ENCODE results near the gene CTSC.

The CTSC gene

DNA sequence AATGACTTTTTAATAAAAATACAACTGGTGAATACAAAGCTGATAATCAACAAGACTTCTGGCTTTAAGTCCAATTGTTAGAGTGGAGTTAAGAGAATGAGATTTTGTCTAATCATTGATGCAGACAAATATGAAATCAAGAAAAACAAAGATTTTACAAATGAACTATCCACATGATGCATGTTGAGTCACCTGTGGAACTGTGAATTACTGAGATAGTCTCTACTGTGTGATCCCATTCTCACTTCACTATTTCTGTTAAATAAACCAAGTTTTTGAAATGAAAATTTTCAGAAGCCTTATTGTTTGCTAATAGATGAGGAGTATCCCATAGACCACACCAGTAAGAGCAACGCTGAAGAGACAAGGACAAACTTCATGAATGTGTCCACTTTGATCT, 8.4 kb upstream of the CTSC start:
- H3K79me2 ChIP-seq (ENCODE audit: low read length) = peaks cover 36% of the 10 kb centered on the region
- peak overlapping the region; percentile 74 for H3K4me2 ChIP-seq (ENCODE audit: low read length)
- H3K9me3 ChIP-seq (ENCODE audit: insufficient read depth, low read length) = no peaks in the 10 kb centered on the region
- H3K27me3 ChIP-seq (ENCODE audit: low read depth, low read length) = no peaks in the 10 kb centered on the region
- no peak overlapping the region for H2AFZ ChIP-seq (ENCODE audit: low read depth, low read length)
- H3K36me3 ChIP-seq (replicated peaks; ENCODE audit: low read depth, low read length) = peaks cover 6% of the 10 kb centered on the region
- peak overlapping the region; percentile 42 for H3K4me3 ChIP-seq (ENCODE audit: low read length)
- H3K9ac ChIP-seq (ENCODE audit: low read length) = peak overlapping the region; percentile 24; the same call in 1 of the 2 replicates
- peak overlapping the region; percentile 53 for H3K27ac ChIP-seq (ENCODE audit: low read length)
- H4K20me1 ChIP-seq (ENCODE audit: insufficient read depth, low read length) = no peaks in the 10 kb centered on the region
- H3K4me1 ChIP-seq (ENCODE audit: low read length) = peaks cover 70% of the 10 kb centered on the region
- TF ChIP-seq, protein P1, sequence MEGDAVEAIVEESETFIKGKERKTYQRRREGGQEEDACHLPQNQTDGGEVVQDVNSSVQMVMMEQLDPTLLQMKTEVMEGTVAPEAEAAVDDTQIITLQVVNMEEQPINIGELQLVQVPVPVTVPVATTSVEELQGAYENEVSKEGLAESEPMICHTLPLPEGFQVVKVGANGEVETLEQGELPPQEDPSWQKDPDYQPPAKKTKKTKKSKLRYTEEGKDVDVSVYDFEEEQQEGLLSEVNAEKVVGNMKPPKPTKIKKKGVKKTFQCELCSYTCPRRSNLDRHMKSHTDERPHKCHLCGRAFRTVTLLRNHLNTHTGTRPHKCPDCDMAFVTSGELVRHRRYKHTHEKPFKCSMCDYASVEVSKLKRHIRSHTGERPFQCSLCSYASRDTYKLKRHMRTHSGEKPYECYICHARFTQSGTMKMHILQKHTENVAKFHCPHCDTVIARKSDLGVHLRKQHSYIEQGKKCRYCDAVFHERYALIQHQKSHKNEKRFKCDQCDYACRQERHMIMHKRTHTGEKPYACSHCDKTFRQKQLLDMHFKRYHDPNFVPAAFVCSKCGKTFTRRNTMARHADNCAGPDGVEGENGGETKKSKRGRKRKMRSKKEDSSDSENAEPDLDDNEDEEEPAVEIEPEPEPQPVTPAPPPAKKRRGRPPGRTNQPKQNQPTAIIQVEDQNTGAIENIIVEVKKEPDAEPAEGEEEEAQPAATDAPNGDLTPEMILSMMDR (IDR thresholded peaks at IDR 0.05; ENCODE audit: low read depth, low read length) = no peak
- TF ChIP-seq EZH2phosphoT487 (IDR thresholded peaks at IDR 0.05; ENCODE audit: low read depth) = no peak

DNA sequence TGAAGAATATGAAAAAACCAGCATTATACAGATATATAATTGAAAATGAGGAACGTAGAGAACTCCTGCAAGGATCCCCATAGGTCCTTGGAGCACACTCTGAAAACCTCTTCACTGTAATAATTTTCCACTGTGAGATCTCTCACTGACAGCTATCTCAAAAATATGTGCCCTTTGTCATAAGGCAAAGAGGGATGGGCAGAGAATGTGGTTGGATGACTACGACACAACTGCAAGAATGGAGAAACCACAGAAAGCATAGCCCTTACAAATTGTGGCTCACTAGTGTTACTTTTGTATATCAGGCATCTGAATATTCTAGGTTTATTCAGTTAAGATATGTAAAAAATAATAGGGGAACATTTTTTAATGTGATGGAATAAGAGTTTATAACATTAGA, 7.9 kb upstream of the CTSC start:
- Histone ChIP-seq H3K27ac (ENCODE audit: low read length) (peak overlapping the region; percentile 53), H3K27me3 (ENCODE audit: low read depth, low read length) (no peaks in the 10 kb centered on the region), H3K36me3 (replicated peaks; ENCODE audit: low read depth, low read length) (peaks cover 6% of the 10 kb centered on the region), H4K20me1 (ENCODE audit: insufficient read depth, low read length) (no peaks in the 10 kb centered on the region), H3K9ac (ENCODE audit: low read length) (peak overlapping the region; percentile 12; the same call in 1 of the 2 replicates), H2AFZ (ENCODE audit: low read depth, low read length) (no peak overlapping the region), H3K4me2 (ENCODE audit: low read length) (peak overlapping the region; percentile 74), H3K4me3 (ENCODE audit: low read length) (peak overlapping the region; percentile 42), H3K79me2 (ENCODE audit: low read length) (peaks cover 38% of the 10 kb centered on the region), H3K9me3 (ENCODE audit: insufficient read depth, low read length) (no peaks in the 10 kb centered on the region), H3K4me1 (ENCODE audit: low read length) (peaks cover 73% of the 10 kb centered on the region)
- TF ChIP-seq, protein P1 (IDR thresholded peaks at IDR 0.05; ENCODE audit: low read depth, low read length) = no peak
- no peak for TF ChIP-seq EZH2phosphoT487 (IDR thresholded peaks at IDR 0.05; ENCODE audit: low read depth)

DNA sequence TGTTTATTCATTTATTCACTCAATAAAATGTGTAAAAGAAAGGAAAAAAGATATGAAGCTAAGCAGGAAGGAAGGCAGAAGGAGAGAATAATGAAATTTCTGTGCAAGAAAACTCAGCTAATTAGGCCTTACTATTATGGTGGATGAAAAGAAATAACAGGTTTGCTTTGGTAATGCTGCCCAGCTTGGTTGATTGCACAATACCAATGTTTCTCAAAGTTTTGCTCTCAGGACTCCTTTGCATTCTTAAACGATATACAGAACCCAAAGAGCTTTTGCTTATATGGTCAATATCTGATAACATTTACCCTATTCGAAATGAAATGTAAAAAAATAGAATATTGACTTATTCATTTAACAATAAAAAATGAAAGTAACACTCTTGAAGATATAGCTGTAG, 7.3 kb upstream of the CTSC start:
- Histone ChIP-seq H2AFZ (ENCODE audit: low read depth, low read length) (no peak overlapping the region), H3K4me1 (ENCODE audit: low read length) (peaks cover 78% of the 10 kb centered on the region), H3K9ac (ENCODE audit: low read length) (no peak overlapping the region), H3K27me3 (ENCODE audit: low read depth, low read length) (no peaks in the 10 kb centered on the region), H3K4me2 (ENCODE audit: low read length) (peak overlapping the region; percentile 74), H3K79me2 (ENCODE audit: low read length) (peaks cover 42% of the 10 kb centered on the region), H3K27ac (ENCODE audit: low read length) (no peak overlapping the region), H3K9me3 (ENCODE audit: insufficient read depth, low read length) (no peaks in the 10 kb centered on the region), H3K36me3 (replicated peaks; ENCODE audit: low read depth, low read length) (peaks cover 4% of the 10 kb centered on the region), H3K4me3 (ENCODE audit: low read length) (no peak overlapping the region), H4K20me1 (ENCODE audit: insufficient read depth, low read length) (no peaks in the 10 kb centered on the region)
- TF ChIP-seq, protein P1 (IDR thresholded peaks at IDR 0.05; ENCODE audit: low read depth, low read length) = no peak
- no peak for TF ChIP-seq EZH2phosphoT487 (IDR thresholded peaks at IDR 0.05; ENCODE audit: low read depth)

DNA sequence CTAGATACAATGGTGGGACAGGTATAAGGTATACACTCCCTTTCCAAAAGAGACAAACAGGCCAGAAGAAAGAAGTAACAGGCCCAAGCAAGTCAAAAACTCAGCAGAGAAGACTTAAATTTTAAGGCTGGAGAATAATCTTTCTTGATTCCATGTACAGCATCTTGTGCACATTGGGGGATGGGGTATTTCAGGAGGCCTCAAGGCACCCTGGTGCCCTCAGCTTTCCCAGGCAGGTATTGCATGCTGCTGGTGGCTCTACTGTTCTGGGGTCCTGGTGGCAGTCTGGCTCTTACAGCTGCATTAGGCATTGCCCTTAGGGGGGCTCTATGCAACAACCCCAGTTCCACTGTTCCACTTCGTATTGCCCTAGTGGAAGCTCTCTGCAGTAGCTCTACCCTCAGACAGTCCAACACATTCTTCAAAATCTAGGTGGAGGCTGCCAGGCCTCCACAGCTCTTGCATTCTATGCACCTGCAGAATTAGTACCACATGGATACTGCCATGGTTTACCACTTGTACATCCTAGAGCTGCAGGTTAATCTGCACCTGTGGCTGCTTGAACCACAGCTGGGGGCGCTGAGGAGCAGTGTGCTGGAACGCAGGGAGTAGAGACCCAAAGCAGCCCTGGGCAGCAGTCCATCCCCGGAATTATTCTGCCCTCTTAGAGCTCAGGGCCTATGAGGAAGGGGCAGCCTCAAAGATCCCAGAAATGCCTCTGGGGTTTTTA, 4.2 kb upstream of the CTSC start:
- no peaks in the 10 kb centered on the region for H4K20me1 ChIP-seq (ENCODE audit: insufficient read depth, low read length)
- no peak overlapping the region for H3K4me3 ChIP-seq (ENCODE audit: low read length)
- no peak overlapping the region for H3K4me2 ChIP-seq (ENCODE audit: low read length)
- peaks cover under 1% of the 10 kb centered on the region for H3K36me3 ChIP-seq (replicated peaks; ENCODE audit: low read depth, low read length)
- no peaks in the 10 kb centered on the region for H3K9me3 ChIP-seq (ENCODE audit: insufficient read depth, low read length)
- no peak overlapping the region for H3K27ac ChIP-seq (ENCODE audit: low read length)
- peaks cover 79% of the 10 kb centered on the region for H3K4me1 ChIP-seq (ENCODE audit: low read length)
- no peak overlapping the region for H2AFZ ChIP-seq (ENCODE audit: low read depth, low read length)
- H3K9ac ChIP-seq (ENCODE audit: low read length) = no peak overlapping the region
- TF ChIP-seq EZH2phosphoT487 (IDR thresholded peaks at IDR 0.05; ENCODE audit: low read depth) = no peak
- TF ChIP-seq, protein P1 (IDR thresholded peaks at IDR 0.05; ENCODE audit: low read depth, low read length) = no peak; the same call in none of the 2 replicates
- H3K79me2 ChIP-seq (ENCODE audit: low read length) = peaks cover 70% of the 10 kb centered on the region
- no peaks in the 10 kb centered on the region for H3K27me3 ChIP-seq (ENCODE audit: low read depth, low read length)

Measured in OCI-LY3 (cell line).